WTC11 (cell line): Measurements from ENCODE around the gene BTBD9. TPM values are rescaled to one million over a fixed set of nuclear protein-coding genes. Genes with fewer than 3 reads are reported as not detected.

Experiments
- ATAC-seq: fragments of 200-7000 bp; cut with Tn5 transposase; 2 replicates; pipeline ENCODE4 v1.10.0; 2021; ENCODE audit warnings: mild to moderate bottlenecking, moderate library complexity
- CTCF ChIA-PET: fragments of 300-600 bp; sonication (Branson Sonifier 250); formaldehyde crosslinking; loops from one replicate; lab custom pipeline; 2021; ENCODE audit warnings: antibody characterized with exemption; lab: Charles Lee
- POLR2A ChIA-PET: fragments of 350-600 bp; sonication (Branson Sonifier 250); formaldehyde crosslinking; loops from one replicate; lab custom pipeline; 2021; ENCODE audit warnings: antibody characterized with exemption; lab: Charles Lee
- DNase-seq: peaks from one replicate; pipeline ENCODE4 v3.0.0; 2021; ENCODE audit warnings: low spot score
- H3K27ac Mint-ChIP-seq: 2 replicates; pipeline ENCODE4 v1.8.0; 2021; ENCODE audit warnings: mixed read lengths
- H3K27me3 Mint-ChIP-seq: 2 replicates; pipeline ENCODE4 v1.8.0; 2021; ENCODE audit warnings: low read depth, mild to moderate bottlenecking, moderate library complexity, mixed read lengths
- H3K36me3 Mint-ChIP-seq: 2 replicates; pipeline ENCODE4 v1.8.0; 2021; ENCODE audit warnings: mixed read lengths
- H3K4me1 Mint-ChIP-seq: 2 replicates; pipeline ENCODE4 v1.8.0; 2022; ENCODE audit warnings: mixed read lengths
- H3K4me3 Mint-ChIP-seq: 2 replicates; pipeline ENCODE4 v1.8.0; 2021; ENCODE audit warnings: mild to moderate bottlenecking, moderate library complexity, mixed read lengths
- H3K9me3 Mint-ChIP-seq: 2 replicates; pipeline ENCODE4 v1.8.0; 2021; ENCODE audit warnings: mixed read lengths
- ARID4B ChIP-seq: sonication (generic); formaldehyde crosslinking; IDR thresholded peaks from 2 replicates; pipeline ENCODE4 v1.8.0; 2023; ENCODE audit warnings: missing genetic modification reagents, mild to moderate bottlenecking, borderline replicate concordance
- E2F5 ChIP-seq: sonication (generic); formaldehyde crosslinking; IDR thresholded peaks from 2 replicates; pipeline ENCODE4 v1.8.1; 2022; ENCODE audit warnings: mild to moderate bottlenecking, moderate library complexity, missing genetic modification reagents
- ELF4 ChIP-seq: sonication (generic); formaldehyde crosslinking; IDR thresholded peaks from 2 replicates; pipeline ENCODE4 v1.8.1; 2022; ENCODE audit warnings: low read depth, mild to moderate bottlenecking, moderate library complexity, missing genetic modification reagents
- ERG ChIP-seq: fragments of 250-450 bp; sonication (Bioruptor Pico); IDR thresholded peaks from 2 replicates; pipeline ENCODE4 v1.8.0; 2021; ENCODE audit warnings: mild to moderate bottlenecking
- ESRRA ChIP-seq: sonication (generic); formaldehyde crosslinking; IDR thresholded peaks from 2 replicates; pipeline ENCODE4 v1.8.1; 2022; ENCODE audit warnings: mild to moderate bottlenecking, missing genetic modification reagents, borderline replicate concordance
- FOXJ3 ChIP-seq: sonication (generic); formaldehyde crosslinking; IDR thresholded peaks from 2 replicates; pipeline ENCODE4 v1.9.0; 2021; ENCODE audit warnings: missing genetic modification reagents, mild to moderate bottlenecking, borderline replicate concordance
- FOXK1 ChIP-seq: sonication (generic); formaldehyde crosslinking; IDR thresholded peaks from 2 replicates; pipeline ENCODE4 v1.8.0; 2022; ENCODE audit warnings: mild to moderate bottlenecking, moderate library complexity, missing genetic modification reagents
- GABPB1 ChIP-seq: sonication (generic); formaldehyde crosslinking; IDR thresholded peaks from 2 replicates; pipeline ENCODE4 v1.8.1; 2023; ENCODE audit warnings: mild to moderate bottlenecking, missing genetic modification reagents
- KAT7 ChIP-seq: sonication (generic); formaldehyde crosslinking; IDR thresholded peaks from 2 replicates; pipeline ENCODE4 v1.8.1; 2023; ENCODE audit warnings: missing genetic modification reagents, mild to moderate bottlenecking, borderline replicate concordance
- MLX ChIP-seq: sonication (generic); formaldehyde crosslinking; IDR thresholded peaks from 2 replicates; pipeline ENCODE4 v1.8.1; 2023; ENCODE audit warnings: mild to moderate bottlenecking, missing genetic modification reagents, moderate library complexity
- NFATC4 ChIP-seq: fragments of 250-450 bp; sonication (Bioruptor Pico); IDR thresholded peaks from 2 replicates; pipeline ENCODE4 v1.9.0; 2021; ENCODE audit warnings: mild to moderate bottlenecking
- NFE2L1 ChIP-seq: sonication (generic); formaldehyde crosslinking; IDR thresholded peaks from 2 replicates; pipeline ENCODE4 v1.8.1; 2023; ENCODE audit warnings: missing genetic modification reagents
- NFYB ChIP-seq: sonication (generic); formaldehyde crosslinking; conservative IDR thresholded peaks from 2 replicates; pipeline ENCODE4 v1.8.0; 2022; ENCODE audit warnings: low read depth, missing genetic modification reagents
- NR2C2 ChIP-seq: sonication (generic); formaldehyde crosslinking; IDR thresholded peaks from 2 replicates; pipeline ENCODE4 v1.8.0; 2022; ENCODE audit warnings: mild to moderate bottlenecking, missing genetic modification reagents
- RORB ChIP-seq: fragments of 250-450 bp; sonication (Bioruptor Pico); IDR thresholded peaks from 2 replicates; pipeline ENCODE4 v1.9.0; 2021; ENCODE audit warnings: mild to moderate bottlenecking
- SMAD4 ChIP-seq: sonication (generic); formaldehyde crosslinking; IDR thresholded peaks from 2 replicates; pipeline ENCODE4 v1.8.0; 2022; ENCODE audit warnings: mild to moderate bottlenecking, missing genetic modification reagents
- SP1 ChIP-seq: sonication (generic); formaldehyde crosslinking; conservative IDR thresholded peaks from 2 replicates; pipeline ENCODE4 v1.8.1; 2022; ENCODE audit warnings: missing genetic modification reagents
- TP53 ChIP-seq: sonication (generic); formaldehyde crosslinking; IDR thresholded peaks from 2 replicates; pipeline ENCODE4 v1.8.1; 2023; ENCODE audit warnings: mild to moderate bottlenecking, missing genetic modification reagents
- ZMAT4 ChIP-seq: fragments of 250-450 bp; sonication (Bioruptor Pico); IDR thresholded peaks from 2 replicates; pipeline ENCODE4 v1.9.0; 2021; ENCODE audit warnings: mild to moderate bottlenecking
- ZNF138 ChIP-seq: sonication (generic); formaldehyde crosslinking; conservative IDR thresholded peaks from 2 replicates; pipeline ENCODE4 v1.8.1; 2022; ENCODE audit warnings: mild to moderate bottlenecking, moderate library complexity, missing genetic modification reagents
- ZNF416 ChIP-seq: fragments of 250-450 bp; sonication (Bioruptor Pico); IDR thresholded peaks from 2 replicates; pipeline ENCODE4 v1.9.0; 2021; ENCODE audit warnings: mild to moderate bottlenecking, inconsistent platforms
- ZNF512 ChIP-seq: sonication (generic); formaldehyde crosslinking; IDR thresholded peaks from 2 replicates; pipeline ENCODE4 v1.8.1; 2022; ENCODE audit warnings: missing genetic modification reagents, borderline replicate concordance
- total RNA-seq: library from RNA; stranded (reverse); gene quantifications from 3 replicates; pipeline ENCODE4 v1.2.3, GENCODE V29; 2021

The BTBD9 gene
- total RNA-seq, 1 experiment from 2014 or later = 4.2 TPM

- TF ChIP-seq ERG (CRISPR knock-in tag) (no peak), ESRRA (CRISPR knock-in tag) (no peak), FOXK1 (CRISPR knock-in tag) (no peak)
- TF ChIP-seq, all 79 proteins: peak for 0
Observed at GRCh38 chr6:38221251-38221650, 418.5 kb downstream of the BTBD9 start (continued).

GRCh38 chr6:38220069-38220723, 419.5 kb downstream of the BTBD9 start:
- H3K36me3 Mint-ChIP-seq = no peaks in the 10 kb centered on the region
- TF ChIP-seq GABPB1 (CRISPR knock-in tag) (no peak), SP1 (CRISPR knock-in tag) (no peak), NFE2L1 (CRISPR knock-in tag) (no peak), NR2C2 (no peak), NFYB (no peak), E2F5 (CRISPR knock-in tag) (no peak), RORB (no peak), MLX (no peak), ERG (CRISPR knock-in tag) (no peak), ZNF138 (CRISPR knock-in tag) (no peak), NFATC4 (CRISPR knock-in tag) (no peak), ZMAT4 (CRISPR knock-in tag) (no peak), FOXJ3 (CRISPR knock-in tag) (no peak), KAT7 (CRISPR knock-in tag) (no peak), SMAD4 (CRISPR knock-in tag) (no peak)
- no peak overlapping the region for H3K4me3 Mint-ChIP-seq
- no peaks in the 10 kb centered on the region for H3K27me3 Mint-ChIP-seq
- no peak for DNase-seq
- CTCF ChIA-PET = interaction anchor here (0.6 kb wide), 2 partner anchors 377 to 615 kb away, joined by 3 read pairs; no protein-coding TSS in a partner anchor
- ATAC-seq = no peak
- no peak overlapping the region for H3K27ac Mint-ChIP-seq
- H3K9me3 Mint-ChIP-seq = no peaks in the 10 kb centered on the region
- POLR2A ChIA-PET = no interaction called here
- H3K4me1 Mint-ChIP-seq = peaks cover 8% of the 10 kb centered on the region

GRCh38 chr6:38218235-38218634, 421.5 kb downstream of the BTBD9 start:
- no peaks in the 10 kb centered on the region for H3K27me3 Mint-ChIP-seq
- TF ChIP-seq ZNF416 (CRISPR knock-in tag) = no peak
- no peak for TF ChIP-seq ARID4B (CRISPR knock-in tag)
- TF ChIP-seq ELF4 (CRISPR knock-in tag) = no peak
- TF ChIP-seq ZNF512 (CRISPR knock-in tag) = no peak
- no peak for TF ChIP-seq TP53 (CRISPR knock-in tag)
- no peak for TF ChIP-seq ERG (CRISPR knock-in tag)
- CTCF ChIA-PET = interaction anchor here (1.4 kb wide), 1 partner anchor 427 kb away, joined by 3 read pairs; no protein-coding TSS in a partner anchor
- H3K36me3 Mint-ChIP-seq = no peaks in the 10 kb centered on the region
- H3K9me3 Mint-ChIP-seq = no peaks in the 10 kb centered on the region
- POLR2A ChIA-PET = no interaction called here
- ATAC-seq = no peak
- no peak overlapping the region for H3K4me3 Mint-ChIP-seq
- H3K4me1 Mint-ChIP-seq = peaks cover 22% of the 10 kb centered on the region
- no peak overlapping the region for H3K27ac Mint-ChIP-seq
- DNase-seq = no peak
